Measurements from ENCODE around the gene ARHGEF17.

The ARHGEF17 gene

DNA sequence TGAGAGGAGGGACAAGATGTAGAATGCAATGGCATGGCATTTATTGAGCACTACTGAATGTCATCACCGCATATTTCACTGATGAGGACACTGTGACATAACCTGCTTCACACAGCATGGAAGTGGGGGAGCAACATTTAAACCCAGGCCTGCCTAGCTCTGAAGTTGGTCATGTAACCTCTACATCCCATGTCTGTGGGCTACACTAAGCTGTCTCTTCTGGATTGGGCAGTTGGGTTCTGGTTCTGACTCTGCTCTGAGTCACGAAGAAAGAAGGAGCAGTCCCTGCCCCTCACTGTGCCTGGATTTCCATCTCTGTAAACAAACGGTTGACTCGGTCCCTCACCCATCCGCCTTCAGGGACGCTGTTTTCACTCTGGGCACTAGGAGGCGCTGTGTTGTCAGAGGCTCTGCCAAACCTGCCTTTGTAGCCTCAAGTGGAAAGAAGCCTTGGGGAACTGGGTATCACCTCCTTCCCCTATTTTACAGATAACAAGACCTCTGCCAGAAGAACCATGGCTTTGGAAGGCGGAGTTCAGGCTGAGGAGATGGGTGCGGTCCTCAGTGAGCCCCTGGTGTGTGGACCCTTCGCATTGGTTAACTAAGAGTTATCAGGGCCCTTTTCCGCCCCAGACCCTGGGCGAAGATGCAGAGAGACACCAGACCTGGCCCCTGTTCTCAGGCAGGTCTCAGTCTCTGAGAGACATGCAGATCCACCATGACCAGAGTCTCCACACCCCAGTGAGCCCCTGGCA, 12.7 kb upstream of the ARHGEF17 start:
- DNase-seq, result peak; percentile 69

DNA sequence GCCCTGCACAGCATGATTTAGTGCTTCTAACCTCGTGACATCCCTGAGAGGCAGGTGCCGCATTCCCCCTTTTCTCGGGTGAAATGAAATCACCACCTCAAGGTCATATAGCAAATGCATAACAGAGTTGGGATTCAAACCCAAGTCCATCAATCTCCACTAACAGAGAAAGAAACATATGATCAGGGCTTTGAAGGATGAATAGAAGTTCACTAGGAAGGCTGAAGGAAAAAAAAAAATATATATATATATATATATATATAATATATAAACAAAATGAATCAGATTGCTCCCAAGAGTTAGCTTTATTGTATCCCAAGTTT, 12.1 kb upstream of the ARHGEF17 start:
- no peak for DNase-seq

DNA sequence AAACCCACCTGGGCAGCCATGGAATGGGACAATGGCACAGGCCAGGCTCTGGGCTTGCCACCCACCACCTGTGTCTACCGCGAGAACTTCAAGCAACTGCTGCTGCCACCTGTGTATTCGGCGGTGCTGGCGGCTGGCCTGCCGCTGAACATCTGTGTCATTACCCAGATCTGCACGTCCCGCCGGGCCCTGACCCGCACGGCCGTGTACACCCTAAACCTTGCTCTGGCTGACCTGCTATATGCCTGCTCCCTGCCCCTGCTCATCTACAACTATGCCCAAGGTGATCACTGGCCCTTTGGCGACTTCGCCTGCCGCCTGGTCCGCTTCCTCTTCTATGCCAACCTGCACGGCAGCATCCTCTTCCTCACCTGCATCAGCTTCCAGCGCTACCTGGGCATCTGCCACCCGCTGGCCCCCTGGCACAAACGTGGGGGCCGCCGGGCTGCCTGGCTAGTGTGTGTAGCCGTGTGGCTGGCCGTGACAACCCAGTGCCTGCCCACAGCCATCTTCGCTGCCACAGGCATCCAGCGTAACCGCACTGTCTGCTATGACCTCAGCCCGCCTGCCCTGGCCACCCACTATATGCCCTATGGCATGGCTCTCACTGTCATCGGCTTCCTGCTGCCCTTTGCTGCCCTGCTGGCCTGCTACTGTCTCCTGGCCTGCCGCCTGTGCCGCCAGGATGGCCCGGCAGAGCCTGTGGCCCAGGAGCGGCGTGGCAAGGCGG, 11.4 kb upstream of the ARHGEF17 start:
- no peak for DNase-seq

DNA sequence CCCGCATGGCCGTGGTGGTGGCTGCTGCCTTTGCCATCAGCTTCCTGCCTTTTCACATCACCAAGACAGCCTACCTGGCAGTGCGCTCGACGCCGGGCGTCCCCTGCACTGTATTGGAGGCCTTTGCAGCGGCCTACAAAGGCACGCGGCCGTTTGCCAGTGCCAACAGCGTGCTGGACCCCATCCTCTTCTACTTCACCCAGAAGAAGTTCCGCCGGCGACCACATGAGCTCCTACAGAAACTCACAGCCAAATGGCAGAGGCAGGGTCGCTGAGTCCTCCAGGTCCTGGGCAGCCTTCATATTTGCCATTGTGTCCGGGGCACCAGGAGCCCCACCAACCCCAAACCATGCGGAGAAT, 10.9 kb upstream of the ARHGEF17 start:
- DNase-seq, result no peak

DNA sequence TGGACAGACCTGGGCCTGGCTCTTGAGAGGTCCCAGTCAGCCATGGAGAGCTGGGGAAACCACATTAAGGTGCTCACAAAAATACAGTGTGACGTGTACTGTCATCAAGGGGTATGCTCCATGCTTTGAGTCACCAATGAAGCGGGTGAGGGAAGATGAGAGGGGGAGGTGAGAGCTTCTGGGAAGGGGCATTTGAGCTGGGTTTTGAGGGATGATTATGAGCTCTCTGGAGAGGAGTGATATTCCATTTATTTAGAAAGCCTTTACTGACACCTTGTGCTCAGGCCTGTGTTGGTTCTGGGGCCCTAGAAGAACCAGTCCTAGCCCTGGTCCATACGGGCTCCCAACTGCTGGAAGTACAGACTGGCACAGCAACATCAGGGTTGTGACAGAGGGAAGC, 10.4 kb upstream of the ARHGEF17 start:
- DNase-seq, result no peak

DNA sequence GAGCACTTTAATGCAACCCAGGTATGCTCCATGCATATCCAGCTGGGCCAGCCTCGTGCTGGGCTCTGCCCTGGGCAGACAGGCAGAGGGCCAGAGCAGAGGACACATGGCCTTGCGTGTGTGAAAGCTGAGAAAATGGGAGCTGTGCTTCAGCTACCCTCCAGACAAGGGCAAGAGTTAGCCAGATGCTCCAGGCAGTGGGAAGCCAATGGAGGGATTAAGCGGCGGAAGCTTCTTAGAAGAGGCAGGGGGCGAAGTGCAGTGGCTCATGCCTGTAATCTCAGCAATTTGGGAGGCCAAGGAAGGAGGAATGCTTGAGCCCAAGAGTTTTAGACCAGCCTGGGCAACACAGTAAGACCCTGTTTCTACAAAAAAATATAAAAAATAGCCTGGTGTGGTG, 9.8 kb upstream of the ARHGEF17 start:
- no peak for DNase-seq

DNA sequence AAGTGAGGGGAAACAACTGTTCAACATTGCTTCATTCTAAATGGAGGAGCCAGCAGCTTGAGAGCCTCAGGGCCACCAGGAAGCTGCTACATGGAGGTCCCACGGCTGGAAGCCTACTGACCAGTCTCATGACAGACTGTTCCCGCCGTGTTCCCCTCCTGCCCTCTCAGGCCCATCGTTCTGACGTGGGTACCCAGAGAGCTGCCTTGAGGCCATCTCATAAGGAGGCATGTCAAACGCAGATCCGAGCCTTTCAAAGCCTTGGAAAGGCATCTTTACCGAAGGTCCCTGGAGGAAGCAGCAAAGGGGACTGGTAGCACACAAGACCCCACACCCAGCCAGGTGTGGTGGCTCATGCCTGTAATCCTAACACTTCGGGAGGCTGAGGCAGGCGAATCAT, 8.3 kb upstream of the ARHGEF17 start:
- DNase-seq, result no peak

DNA sequence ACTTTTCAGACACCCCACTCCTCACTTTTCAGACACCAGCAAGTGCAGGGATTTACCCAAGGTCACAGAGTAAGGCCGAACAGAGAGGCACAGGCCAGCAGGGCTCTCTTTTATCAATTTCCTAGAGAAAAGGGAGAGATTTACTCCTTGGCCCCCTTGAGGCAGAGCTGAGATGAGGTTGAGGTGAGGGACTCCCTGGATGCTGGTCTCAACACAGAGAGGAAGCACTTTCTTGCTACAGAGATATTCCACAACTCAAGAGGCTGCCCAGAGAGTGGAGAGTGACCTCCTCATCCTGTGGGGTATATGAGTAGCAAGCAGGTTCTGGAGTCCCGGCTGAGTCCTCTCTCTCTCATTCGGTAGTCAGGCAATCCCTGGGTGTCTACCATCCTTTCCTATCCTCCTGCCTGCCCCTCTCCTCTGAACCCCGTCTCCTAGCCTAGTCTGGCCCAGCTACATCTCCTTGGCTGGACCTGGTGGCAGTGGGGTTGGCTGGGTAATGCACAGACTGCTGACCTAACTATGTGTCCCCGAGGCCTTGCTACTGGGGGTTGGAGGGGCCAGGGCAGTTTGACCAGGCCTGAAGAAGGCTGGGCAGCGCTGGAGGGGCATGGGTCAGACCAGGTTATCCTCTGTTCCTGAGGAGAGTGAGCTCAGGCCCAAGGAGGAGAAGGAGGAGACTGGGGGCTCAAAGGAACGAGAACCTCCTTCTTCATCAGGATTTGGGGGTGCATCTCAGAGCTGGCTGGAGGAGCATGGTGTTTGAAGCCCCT, 1.8 kb upstream of the ARHGEF17 start:
- DNase-seq, result no peak

DNA sequence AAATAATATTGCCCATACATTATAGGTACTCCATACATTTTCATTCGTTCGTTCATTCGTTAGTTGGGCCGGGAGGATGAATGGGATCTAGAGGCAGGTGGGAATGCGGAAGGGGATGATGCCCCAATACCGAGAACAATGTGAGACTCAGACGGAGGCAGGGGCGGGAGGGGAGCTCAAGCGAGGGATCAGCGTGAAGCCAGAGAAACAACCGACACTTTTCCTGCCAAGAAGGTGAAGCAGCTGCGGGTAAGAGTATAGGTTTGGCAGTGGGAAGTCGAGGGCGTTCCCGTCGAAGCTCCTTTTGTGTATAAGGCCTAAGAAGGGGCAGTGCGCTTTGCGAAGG, 1.1 kb upstream of the ARHGEF17 start:
- peak; percentile 83 for DNase-seq

DNA sequence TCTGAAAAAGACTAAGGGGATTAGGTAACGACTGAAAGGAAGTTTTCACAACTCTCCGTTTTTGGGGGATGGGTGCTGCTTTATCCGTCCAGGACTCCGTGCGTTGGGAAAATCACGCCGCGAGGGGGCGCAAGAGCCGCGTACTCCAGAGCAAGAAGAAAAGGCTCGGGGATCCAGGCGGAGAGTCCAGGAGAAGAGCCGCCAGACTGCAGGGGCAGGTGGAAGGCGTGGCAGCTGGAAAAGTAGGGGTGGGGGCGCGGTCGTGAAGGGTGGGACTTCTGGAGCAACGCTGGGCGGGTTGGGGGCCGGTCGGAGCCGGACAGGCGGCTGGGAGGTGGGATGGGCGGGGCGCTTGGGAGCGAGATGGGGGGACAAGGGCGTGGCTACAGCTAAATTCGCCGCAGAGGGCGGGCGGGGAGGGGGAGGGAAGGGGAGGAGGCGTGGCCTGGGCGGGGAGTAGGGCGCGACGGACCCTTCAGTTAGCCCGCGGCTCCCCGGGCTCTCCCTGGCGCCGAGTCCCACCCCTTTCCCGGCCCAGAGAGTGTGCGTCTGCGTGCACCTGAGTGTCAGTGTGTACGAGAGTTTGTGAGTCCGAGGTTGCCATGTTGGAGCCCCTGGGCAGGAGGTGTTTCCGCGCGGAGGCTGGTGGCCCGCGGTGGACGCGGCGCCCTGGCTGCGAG, 613 bp upstream of the ARHGEF17 start:
- DNase-seq, result peak; percentile 99

DNA sequence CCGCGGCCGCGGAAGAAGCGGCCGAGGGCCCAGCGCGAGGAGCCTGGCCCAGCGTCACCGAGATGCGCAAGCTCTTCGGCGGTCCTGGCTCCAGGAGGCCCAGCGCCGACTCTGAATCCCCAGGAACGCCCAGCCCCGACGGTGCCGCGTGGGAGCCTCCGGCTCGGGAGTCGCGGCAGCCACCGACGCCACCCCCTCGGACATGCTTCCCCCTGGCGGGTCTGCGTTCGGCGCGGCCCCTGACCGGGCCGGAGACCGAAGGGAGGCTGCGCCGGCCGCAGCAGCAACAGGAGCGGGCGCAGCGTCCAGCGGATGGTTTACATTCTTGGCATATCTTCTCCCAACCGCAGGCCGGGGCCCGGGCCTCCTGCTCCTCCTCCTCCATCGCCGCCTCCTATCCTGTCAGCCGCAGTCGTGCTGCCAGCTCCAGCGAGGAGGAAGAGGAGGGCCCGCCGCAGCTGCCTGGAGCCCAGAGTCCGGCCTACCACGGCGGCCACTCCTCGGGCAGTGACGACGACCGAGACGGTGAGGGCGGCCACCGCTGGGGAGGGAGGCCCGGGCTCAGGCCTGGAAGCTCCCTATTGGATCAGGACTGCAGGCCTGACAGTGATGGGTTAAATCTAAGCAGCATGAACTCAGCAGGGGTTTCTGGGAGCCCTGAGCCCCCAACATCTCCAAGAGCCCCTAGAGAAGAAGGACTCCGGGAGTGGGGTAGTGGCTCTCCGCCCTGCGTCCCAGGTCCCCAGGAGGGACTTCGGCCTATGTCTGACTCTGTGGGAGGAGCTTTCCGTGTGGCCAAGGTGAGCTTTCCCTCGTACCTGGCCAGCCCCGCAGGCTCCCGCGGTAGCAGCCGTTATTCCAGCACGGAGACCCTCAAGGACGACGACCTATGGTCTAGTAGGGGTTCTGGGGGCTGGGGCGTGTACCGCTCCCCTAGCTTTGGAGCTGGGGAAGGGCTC, 1.2 kb downstream of the ARHGEF17 start:
- no peak for DNase-seq

DNA sequence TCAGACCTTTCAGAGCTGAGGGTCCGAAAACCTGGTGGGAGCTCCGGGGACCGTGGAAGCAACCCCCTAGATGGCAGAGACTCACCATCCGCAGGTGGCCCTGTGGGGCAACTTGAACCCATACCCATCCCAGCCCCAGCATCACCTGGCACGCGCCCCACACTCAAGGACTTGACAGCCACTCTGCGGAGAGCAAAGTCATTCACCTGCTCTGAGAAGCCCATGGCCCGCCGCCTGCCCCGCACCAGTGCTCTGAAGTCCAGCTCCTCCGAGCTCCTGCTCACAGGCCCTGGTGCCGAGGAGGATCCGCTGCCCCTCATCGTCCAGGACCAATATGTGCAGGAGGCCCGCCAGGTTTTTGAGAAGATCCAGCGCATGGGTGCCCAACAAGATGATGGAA, 2.0 kb downstream of the ARHGEF17 start:
- DNase-seq, result no peak

DNA sequence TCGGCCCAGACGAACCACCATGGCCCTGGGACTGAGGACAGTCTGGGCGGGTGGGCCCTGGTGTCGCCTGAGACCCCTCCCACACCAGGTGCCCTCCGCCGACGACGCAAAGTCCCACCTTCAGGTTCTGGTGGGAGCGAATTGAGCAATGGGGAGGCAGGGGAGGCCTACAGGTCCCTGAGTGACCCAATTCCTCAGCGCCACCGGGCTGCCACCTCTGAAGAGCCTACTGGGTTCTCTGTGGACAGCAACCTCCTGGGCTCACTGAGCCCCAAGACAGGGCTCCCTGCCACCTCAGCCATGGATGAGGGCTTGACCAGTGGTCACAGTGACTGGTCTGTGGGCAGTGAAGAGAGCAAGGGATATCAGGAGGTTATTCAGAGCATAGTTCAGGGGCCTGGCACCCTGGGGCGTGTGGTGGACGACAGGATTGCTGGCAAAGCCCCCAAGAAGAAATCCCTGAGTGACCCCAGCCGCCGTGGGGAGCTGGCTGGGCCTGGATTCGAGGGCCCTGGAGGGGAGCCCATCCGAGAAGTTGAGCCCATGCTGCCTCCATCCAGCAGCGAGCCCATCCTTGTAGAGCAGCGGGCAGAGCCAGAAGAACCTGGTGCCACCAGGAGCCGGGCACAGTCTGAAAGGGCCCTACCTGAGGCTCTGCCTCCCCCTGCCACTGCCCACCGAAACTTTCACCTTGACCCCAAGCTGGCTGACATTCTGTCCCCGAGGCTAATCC, 2.8 kb downstream of the ARHGEF17 start:
- DNase-seq, result no peak

DNA sequence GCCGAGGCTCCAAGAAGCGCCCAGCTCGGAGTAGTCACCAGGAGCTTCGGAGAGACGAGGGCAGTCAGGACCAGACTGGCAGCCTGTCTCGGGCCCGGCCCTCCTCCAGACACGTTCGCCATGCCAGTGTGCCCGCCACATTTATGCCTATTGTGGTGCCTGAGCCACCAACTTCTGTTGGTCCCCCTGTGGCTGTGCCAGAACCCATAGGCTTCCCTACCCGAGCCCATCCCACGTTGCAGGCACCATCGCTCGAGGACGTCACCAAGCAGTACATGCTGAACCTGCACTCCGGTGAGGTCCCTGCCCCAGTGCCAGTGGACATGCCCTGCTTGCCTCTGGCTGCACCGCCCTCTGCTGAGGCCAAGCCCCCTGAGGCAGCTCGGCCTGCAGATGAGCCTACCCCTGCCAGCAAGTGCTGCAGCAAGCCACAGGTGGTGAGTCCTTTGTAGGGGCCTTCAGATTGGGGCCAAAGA, 3.4 kb downstream of the ARHGEF17 start:
- no peak for DNase-seq

DNA sequence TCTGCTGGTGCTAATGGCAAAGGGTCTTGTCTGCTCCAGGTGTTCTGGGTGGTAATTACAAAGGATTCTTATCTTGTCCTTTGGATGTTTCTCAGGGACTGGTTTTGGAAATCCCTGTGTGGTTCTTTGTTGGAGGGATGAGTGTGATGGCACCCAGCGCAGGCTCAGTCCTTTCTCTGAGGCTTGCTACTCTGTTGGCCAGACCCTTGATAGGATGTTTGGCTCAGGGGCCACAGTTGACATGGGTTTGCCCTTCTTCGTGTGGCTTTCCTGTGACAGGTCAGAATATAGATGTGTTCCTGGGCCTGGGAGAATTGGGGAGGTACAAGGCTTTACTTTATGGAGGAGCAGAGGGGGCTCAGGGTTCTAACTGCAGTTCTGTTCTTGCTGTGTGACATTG, 4.0 kb downstream of the ARHGEF17 start:
- no peak for DNase-seq

DNA sequence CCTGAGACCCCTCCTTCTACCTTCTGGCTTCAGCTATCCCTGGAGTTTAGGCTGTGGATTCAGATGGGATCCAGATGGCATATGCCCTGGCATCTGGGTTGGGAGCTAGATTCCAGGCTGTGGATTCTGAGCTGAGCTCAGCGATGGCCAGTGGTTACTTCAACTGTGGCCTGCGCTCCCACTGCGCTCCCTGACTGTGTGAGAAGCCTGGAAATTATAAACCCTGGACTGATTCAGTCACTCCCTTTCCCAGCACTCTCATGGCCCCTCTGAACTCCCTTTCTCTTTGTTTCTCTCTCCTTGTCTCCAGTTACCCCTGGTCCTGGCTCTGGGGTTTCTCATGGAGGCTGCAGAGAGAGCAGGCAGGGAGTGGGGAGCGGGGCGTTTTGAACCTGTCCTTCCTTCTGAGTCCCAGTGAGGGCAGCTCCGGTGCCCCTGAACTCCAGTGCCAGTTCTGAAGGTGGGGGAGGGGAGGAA, 4.8 kb downstream of the ARHGEF17 start:
- no peak for DNase-seq

DNA sequence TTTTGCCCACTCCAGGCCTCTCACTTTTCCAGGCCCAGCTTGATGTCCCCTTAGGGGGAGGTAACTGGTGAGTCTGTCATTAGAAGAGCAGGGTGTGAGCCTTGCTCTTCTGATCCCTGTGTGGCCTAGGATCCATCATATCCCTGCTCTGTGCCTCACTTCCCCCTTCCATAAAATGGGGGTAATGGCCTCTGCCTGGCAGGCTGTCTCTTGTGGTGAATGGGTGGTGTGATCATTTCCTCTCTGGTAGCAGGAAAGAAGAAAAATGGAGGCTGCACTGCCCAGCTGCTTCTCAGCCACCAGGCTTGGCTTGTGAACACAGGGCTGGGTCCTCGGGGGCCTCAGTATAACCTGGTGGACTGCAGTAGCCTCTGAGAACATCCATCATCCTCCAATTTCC, 5.6 kb downstream of the ARHGEF17 start:
- DNase-seq, result no peak

DNA sequence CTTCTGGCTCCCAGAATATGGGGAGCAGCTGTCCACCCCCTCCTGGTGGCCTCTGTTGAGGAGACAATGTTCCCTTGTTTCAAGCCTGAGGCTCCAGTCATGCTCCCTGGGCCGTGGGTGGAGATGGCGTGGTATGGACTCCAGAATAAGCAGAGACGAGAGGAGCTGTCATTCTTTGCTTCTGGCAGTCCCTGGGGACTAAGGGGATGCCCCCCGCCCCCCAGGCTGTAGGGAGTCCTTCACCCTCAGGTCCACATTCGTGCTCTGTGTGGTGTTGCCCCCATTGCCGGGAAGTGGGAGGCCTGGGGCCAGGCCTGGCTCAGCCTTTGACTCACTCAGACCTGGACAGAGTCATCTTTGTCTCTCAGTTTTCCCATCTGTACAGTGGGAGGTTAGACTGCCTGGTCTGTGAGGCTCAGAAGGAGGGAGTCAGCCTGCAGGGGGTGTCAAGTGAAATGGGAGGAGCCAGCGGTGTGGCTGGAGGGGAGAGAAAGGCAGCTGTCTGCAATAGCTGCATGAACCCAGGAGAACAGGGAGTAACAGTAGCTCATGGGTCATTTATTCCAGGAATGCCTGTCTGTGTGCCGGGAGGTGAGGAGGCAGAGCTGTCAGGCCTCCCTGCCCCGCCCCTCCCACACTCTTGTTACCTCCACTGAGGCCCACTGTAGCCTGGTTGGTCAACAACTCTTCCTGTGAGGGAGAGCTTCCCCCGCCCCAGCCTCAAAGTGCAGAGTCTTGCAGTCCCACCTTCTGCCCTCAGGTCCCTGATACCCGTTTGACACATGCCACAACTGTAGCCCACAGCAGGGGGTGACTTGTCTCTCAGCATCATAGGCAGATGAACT, 6.3 kb downstream of the ARHGEF17 start:
- DNase-seq, result peak; percentile 44

DNA sequence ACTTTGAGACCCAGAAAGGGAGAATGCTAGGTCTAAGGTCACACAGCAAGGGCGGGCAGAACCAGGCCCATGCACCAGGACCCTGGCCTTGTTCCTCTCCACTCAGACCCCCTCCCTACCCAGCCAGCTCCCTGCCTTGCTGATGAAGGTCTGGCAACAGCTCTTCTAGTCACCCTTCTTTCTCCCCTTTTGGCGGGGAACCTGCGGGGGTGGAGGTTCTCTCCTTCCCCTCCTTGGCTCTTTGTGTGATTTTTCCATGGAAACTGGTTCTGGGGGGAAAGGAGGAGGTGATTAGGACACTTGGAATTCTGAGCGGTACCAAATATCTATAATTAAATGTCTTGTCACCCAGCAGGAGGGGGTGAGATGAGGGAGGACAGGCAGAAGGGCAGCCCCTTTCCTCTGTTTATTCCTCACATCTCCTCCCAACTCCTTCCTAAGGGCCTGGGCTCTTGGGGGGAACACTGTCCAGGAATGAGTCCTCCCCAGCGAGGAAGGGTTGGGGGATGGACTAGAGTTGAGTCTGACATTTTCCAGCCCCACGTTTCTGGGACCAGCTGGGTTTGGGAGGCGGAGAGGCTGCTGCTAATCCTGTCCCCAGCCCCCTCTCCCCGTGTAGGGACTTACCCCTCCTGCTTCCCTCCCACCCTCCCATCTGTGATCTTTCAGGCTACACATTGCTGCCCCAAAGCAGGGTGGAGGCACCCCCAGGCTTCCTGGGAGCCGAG, 7.4 kb downstream of the ARHGEF17 start:
- no peak for DNase-seq

DNA sequence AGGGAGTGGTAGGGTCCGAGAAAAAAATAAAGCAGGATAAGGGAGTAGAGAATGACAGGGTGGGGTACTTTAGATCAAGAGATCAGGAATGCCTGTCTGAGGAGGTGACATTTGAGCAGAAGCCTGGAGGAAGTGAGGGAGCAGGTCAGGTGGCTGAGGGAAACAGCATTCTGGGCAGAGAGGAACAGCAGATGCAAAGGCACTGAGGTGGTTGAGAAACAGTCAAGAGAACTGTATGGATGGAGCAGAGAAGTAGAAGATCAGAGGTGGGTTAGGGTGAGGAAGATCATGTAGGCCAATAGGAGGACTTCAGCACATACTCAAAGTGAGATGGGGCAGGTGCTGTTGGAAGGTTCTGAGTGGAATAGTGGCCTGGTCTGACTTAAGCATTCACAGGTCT, 8.3 kb downstream of the ARHGEF17 start:
- no peak for DNase-seq

All from NCI-H69 (cell line).